ENCODE data around the gene ITGBL1.
"Not testable (repeated sequence)": the region's sequence is repeated elsewhere in the genome, so short reads cannot be mapped to it uniquely, and the experiment has no call there.

ITGBL1 gene

GRCh38 chr13:101511161-101511560, 58.7 kb downstream of the ITGBL1 start:
- DNase-seq (ENCODE audit: insufficient read length, low spot score): no peak
- FAIRE-seq: no peak

GRCh38 chr13:101511766-101512165, 59.3 kb downstream of the ITGBL1 start:
- FAIRE-seq: no peak
- no peak for DNase-seq (ENCODE audit: insufficient read length, low spot score)

GRCh38 chr13:101512650-101513049, 60.2 kb downstream of the ITGBL1 start:
- no peak for FAIRE-seq
- no peak for DNase-seq (ENCODE audit: insufficient read length, low spot score)

DNA sequence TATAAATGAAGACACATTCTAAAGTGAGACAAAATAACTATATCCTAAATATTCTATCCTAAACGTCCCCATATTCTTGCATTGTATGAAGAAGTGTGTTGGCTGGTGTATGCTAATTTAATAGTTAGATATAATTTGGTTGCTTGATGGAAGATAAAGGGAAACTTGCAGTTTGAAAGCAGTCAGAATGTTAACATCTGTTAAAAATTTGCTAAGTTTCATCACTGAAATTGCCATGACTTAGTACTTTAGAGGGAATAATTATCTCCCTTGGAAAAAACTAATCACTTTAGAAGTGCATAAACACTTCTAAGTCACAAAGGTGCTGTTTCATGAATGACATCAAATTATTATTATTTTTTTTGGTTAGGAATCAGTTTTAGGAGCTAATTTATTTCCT, 61.6 kb downstream of the ITGBL1 start:
- FAIRE-seq: no peak
- no peak for DNase-seq (ENCODE audit: insufficient read length, low spot score)

DNA sequence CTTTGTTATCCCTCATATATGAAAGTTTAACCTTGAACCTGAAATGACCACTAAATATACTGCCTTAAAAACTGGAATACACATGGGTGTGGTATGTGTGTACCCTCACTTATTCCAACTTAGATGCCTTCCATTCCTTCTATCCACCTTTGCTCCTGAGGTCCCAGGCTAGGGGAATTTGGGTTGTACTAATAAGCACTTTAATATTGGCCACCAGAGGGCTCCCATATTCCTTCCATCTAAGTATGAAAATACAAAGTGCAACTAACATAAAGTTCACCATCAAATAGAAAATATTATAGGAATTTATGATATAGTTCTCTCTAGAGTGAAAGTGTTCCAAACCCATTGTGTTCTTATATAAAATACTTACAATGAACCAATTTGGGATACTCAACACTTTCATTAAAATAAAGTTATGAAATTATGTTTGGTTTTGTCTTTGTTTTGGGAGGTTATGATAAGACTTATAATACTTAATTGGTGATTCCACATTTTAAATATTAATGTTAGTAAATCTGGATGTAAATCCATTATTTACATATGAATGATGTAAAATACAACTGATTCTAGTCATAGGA, 62.3 kb downstream of the ITGBL1 start:
- FAIRE-seq: peak; percentile 52

DNA sequence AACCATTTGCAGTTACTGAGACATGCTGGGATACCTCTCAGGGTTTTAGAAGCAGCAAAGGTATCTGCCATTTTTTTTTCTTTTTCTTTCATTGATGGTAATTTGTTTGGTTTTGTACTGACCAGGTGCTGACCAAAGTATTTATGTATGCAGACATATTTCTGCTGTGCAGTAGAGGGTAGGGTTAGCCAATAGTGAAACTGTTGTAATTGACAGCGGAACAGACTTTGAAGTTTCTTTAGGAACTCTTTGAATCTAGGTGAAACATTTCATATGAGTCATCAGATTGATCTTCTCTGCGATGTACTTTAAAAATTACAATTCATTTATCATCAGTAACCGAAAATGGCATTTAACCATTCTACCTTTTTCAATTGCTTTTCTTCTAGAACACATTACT, 63.0 kb downstream of the ITGBL1 start:
- DNase-seq (ENCODE audit: insufficient read length, low spot score) (no peak), FAIRE-seq (no peak)

More for the DNA sequence above, 62.3 kb downstream of the ITGBL1 start:
- peak; percentile 2 for DNase-seq (ENCODE audit: insufficient read length, low spot score)

DNA sequence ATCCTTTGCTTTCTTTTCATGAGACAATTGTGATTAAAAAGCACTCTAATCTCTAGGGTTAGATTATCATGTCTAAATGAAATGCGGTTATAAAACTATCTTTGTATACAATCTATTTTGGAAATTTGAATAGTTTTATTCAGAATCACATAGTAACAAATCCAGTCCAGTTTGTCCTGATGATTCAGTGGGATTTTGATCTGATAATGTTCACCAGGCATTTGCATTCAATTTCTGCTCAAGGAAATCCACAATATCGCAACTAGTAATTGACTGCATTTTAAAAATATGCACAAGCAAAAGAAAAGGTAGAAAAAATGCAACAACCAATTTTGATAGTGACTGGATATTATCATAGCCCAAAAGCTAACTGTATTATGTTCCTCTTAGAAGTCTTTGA, 63.8 kb downstream of the ITGBL1 start:
- no peak for FAIRE-seq

GRCh38 chr13:101520672-101521071, 68.2 kb downstream of the ITGBL1 start:
- FAIRE-seq: no peak

More for the DNA sequence above, 63.8 kb downstream of the ITGBL1 start:
- DNase-seq (ENCODE audit: insufficient read length, low spot score): no peak

DNA sequence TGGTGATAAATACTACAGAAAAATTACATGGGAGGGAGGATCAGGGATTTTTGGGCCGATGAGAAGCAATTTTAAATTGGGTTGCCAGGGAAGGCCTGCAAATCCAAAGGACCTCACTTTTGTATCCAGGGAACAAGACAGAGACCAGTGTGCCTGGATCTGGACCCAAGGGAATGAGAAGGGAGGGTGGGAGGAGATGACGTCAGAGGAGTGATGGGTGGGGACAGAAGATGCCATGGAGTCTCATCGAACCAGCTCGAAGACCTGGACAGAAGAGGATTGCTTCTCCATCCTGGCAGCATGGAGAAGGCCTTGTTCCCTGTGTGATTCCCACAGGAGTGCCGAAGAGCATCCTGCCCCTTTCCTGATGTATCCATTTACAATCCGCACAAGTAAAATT, 68.9 kb downstream of the ITGBL1 start:
- FAIRE-seq: no peak
- DNase-seq (ENCODE audit: insufficient read length, low spot score): no peak

More at GRCh38 chr13:101520672-101521071, 68.2 kb downstream of the ITGBL1 start:
- no peak for DNase-seq (ENCODE audit: insufficient read length, low spot score)

DNA sequence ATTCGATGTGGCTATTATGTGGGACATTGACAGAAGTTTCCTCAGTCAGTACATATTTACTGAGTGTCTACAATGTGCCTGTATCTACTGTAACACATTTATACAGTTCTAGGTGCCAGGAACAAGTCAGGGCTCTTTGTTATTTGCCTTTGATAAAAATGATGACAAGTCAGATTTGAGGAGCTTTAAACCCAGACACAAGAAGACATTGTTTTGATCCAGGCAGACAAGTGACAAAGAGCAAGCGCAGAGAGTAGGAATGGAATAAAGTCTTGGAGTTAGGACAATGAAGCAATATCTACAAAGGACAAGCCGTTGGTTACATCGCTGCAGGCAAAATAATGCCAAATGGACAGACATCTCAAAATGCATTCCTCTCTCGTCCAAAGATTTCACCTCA, 70.1 kb downstream of the ITGBL1 start:
- DNase-seq (ENCODE audit: insufficient read length, low spot score) (no peak), FAIRE-seq (no peak)

- FAIRE-seq (no peak), DNase-seq (ENCODE audit: insufficient read length, low spot score) (no peak)
Measured at GRCh38 chr13:101523154-101524131, 71.0 kb downstream of the ITGBL1 start.

GRCh38 chr13:101527130-101527529, 74.7 kb downstream of the ITGBL1 start:
- DNase-seq (ENCODE audit: insufficient read length, low spot score) (no peak), FAIRE-seq (no peak)

DNA sequence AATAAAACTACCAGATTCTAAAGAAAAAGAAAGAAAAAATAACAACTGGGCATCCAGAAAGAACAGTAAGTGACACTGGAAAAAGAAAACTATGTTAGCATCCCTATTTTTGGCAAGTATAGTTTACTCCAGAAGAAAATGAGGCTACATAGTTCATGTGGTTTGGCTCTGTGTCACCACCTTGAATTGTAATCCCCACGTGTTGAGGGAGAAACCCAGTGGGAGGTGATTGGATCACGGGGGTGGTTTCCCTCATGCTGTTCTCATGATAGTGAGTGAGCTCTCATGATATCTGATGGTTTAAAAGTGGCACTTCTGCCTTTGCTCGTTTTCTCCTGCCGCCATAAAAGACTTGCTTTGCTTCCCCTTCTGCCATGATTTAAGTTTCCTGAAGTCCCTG, 76.9 kb downstream of the ITGBL1 start:
- FAIRE-seq (no peak), DNase-seq (ENCODE audit: insufficient read length, low spot score) (no peak)

DNA sequence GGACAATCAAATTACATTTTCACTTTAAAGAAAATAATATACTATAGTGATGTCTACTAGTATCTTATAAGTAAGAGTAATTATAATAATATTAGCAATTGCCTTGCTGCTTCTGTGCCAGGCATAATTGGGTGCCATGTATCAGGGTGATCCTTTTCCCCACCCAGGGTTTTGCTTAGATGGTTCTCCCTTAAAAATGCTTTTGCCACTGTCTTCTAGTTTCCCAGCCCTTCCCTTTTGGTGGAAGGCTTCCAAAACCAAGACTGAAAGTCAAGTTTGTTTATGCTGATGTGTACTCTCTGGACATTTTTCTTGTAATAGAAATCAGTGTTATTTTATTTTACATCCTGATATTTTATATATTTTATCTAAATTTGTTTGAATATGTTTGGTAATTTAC, 77.8 kb downstream of the ITGBL1 start:
- FAIRE-seq (no peak), DNase-seq (ENCODE audit: insufficient read length, low spot score) (no peak)

DNA sequence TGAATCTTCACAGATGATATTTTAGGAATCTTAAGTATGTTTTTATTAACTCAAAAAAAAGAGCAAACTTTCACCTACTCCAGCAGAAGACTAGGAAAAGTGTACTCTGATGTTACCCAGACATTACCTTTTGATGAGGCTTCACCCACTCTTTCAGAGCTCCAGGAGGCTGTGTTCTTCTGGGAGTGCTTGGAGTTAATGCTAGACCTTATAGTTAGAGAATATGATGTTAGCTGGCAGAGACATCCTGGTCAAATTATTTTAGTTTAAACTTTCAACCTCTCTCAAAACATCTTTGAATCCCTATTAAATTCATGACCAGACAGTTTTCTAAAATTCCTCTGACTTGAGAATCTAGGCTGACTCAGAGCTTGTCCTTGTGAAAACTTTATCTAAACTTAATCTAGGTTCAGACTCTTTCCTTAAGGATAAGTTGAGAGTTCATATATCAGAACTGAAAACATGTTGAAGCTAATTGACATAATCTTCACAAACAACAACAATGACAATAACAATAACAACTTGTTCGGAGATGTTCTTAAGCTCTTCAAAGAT, 82.8 kb downstream of the ITGBL1 start:
- FAIRE-seq: no peak
- no peak for DNase-seq (ENCODE audit: insufficient read length, low spot score)

- FAIRE-seq (no peak), DNase-seq (ENCODE audit: insufficient read length, low spot score) (no peak)
Measured at GRCh38 chr13:101536079-101536478, 83.6 kb downstream of the ITGBL1 start.

DNA sequence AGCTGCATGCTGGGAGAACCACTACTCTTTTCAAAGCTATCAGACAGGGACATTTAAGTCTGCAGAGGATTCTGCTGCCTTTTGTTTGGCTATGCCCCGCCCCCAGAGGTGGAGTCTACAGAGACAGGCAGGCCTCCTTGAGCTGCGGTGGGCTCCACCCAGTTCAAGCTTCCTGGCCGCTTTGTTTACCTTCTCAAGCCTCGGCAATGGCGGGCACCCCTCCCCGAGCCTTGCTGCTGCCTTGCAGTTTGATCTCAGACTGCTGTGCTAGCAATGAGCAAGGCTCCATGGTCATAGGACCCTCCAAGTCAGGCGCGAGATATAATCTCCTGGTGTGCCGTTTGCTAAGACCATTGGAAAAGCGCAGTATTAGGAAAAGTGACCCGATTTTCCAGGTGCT, 92.1 kb downstream of the ITGBL1 start:
- DNase-seq (ENCODE audit: insufficient read length, low spot score); FAIRE-seq: not testable (repeated sequence)

DNA sequence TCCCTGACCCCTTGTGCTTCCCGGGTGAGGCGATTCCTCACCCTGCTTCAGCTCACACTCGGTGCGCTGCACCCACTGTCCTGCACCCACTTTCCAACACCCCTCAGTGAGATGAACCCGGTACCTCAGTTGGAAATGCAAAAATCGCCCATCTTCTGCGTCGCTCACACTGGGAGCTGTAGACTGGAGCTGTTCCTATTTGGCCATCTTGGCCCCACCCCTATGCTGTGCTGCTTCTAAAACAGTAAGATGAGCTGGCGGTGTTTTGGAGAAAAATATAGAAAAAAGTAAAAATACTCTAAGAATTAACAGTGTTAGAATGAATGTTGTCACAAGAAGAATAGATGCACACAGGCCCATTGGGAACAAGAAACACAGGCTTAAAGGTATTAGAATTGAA, 92.5 kb downstream of the ITGBL1 start:
- FAIRE-seq (no peak), DNase-seq (ENCODE audit: insufficient read length, low spot score) (no peak)

DNA sequence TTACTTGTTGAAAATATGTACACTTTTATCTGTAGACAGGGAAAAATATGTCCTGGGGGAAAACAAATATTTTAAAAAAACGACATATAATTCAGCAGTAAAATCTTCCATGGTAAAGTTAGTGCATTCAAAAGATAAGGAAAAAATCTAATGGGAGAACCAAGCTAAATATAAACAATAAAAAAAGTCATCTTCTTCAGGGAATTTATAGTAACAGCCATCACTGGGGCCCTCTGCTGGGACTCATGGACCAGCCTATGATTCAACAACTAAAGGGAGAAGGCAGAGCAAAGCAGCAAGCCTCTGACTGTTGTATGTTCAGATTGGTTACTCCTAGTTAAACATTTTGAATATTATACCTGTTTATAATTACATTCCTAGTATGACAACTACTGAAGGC, 93.0 kb downstream of the ITGBL1 start:
- DNase-seq (ENCODE audit: insufficient read length, low spot score) (no peak), FAIRE-seq (no peak)

DNA sequence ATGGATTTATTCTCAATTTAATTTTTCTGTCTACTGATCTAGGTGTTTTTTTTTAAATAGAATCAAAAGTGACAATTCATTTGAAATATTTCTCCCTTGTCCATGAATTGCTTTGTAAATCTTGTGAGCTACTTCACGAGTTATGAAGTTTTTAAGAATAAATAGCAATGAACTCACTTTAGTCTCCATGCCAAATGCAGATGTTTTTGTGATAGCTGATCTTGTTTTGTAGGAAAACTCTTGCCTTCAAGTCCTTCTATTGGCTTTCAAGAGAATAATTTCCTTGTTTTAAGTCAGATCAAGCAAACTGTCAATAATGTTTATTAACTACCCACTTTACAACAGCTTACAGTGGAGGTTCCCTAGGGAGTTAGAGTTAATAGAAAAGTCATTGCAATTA, 99.8 kb downstream of the ITGBL1 start:
- FAIRE-seq (no peak), DNase-seq (ENCODE audit: insufficient read length, low spot score) (no peak)

GRCh38 chr13:101552786-101553185, 100.3 kb downstream of the ITGBL1 start:
- FAIRE-seq: no peak

More at GRCh38 chr13:101552786-101553185, 100.3 kb downstream of the ITGBL1 start:
- no peak for DNase-seq (ENCODE audit: insufficient read length, low spot score)
